Middle frontal gyrus (tissue), 1 donor: ENCODE measurements around the gene BAG1.

Experiments
- DNase-seq: peaks from one replicate; pipeline ENCODE4 v3.0.0-alpha.2; 2015; ENCODE audit warnings: low spot score; ENCODE audit errors: extremely low spot score

The BAG1 gene

GRCh38 chr9:33244137-33244784 is 20.2 kb downstream of the BAG1 start:
- DNase-seq = no peak

DNA sequence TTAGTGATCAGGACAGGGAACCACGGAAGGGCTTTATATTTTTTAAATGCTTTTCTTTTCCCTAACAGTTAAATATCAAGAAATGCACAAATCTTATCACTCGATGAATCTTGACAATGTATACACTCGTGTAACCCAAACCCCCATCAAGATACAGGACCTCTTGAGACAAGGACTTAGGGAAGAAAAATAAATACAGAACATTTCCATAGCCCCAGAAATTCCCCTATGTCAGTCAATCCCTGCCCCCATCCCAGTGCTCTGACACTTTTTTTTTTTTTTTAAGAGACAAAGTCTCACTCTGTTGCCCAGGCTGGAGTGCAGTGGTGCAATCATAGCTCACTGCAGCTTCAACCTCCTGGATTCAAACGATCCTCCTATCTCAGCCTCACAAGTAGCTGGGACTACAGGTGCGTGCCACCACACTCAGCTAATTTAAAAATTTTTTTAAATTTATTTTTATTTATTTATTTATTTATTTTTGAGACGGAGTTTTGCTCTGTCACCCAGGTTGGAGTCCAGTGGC is 21.8 kb downstream of the BAG1 start:
- DNase-seq = no peak

GRCh38 chr9:33241298-33241697 is 23.2 kb downstream of the BAG1 start:
- no peak for DNase-seq

GRCh38 chr9:33239921-33240320 is 24.6 kb downstream of the BAG1 start, which contains the start of gene SPINK4:
Gene SPINK4 (plus strand): TSS chr9:33240167. CDS start chr9:33240209, 42 bp downstream.
- no peak for DNase-seq

DNA sequence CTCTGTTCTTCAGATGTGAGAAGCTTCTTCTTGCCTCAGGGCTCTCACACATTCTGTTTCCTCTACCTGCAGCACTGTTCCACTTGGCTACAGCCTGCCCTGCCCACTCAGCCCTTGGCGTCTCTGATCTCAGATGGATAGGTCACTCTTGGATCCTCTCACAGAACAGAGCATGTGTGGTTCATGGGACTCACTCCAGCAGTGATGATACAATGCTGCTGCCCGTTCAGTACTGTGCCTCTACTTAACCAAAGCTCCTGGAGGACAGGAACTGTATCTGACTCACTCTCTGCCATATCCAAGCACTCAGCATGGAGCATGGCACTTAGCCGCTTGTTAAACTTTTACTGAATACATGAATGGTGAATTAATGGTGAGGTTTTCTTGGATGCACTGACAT is 27.9 kb downstream of the BAG1 start:
- no peak for DNase-seq

DNA sequence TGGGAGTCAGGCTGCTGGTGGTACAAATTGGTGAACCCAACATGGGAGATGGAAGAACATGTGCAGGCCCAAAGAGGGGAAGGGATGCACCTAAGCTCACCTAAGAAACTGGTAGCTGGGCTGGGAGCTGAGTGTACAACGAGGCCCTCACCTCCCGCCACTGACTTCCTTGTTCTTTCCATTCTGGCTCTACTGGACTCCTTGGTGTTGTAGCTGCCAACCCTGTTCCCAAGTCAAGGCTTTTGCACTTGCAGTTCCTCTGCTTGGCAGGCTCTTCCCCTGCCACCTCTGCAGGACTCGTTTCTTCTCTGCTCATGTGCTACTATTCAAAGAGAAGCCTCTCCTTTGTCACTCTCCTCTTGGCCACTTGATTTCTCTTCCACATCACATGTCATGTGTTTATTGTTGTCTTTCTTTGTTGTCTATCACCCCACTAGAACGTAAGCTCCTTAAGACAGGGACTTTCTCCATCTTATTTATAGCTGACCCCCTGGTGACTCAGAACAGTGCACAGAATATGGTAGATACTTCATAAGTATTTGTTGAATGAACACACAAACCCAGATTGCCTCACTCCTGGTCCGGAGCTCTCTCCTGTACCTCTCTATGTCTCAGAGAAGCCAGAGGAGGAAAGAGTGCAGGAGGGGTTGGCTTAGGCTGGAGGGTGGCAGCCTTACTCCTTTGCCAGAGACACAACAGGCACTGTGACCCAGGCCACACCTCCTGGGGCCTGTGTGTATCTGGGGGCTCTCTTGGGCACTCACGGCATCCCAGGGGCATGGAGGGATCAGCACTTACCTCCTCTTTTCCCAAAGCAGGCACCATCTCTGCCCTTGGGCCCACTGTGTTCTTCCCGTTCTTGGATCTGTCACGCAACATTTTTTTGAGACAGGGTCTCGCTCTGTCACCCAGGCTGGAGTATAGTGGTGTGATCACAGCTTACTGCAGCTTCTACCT is 29.7 kb downstream of the BAG1 start:
- no peak for DNase-seq

DNA sequence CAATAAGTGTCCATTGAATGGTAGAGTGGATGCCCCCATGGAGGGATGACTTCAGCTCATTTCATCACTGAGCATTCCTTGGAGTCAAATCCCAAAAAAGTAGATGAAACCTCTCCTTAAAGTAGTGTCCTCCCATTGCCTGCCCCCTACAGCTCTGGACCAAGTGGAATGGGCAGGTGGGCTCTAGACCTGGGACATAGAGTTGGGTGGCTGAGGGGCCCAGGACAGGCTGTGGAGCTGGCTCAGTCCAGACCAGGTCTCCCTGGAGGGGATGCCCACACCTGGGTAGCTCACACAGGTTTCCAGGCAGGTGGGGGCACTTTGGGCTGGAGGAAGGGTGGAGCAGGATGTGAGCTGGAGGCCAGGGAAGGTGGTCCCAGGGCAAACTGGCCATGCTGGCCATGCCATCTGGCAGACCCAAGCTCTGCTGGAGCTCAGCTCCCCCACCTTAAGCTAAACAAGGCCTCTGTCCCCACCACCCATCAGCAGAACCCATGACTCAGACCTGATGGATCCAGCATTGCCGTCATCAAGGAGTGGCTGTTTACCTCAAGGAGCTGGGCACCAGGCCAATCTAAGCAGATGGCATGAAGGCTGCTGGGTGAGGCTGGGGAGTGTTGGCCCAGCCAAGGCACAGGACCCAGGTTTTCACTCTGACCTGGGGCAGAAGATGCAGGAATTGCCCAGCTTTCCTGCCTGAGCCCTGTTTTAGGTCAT is 30.7 kb downstream of the BAG1 start:
- no peak for DNase-seq

- DNase-seq = no peak
These were observed 31.7 kb downstream of the BAG1 start for GRCh38 chr9:33232815-33233214.

DNA sequence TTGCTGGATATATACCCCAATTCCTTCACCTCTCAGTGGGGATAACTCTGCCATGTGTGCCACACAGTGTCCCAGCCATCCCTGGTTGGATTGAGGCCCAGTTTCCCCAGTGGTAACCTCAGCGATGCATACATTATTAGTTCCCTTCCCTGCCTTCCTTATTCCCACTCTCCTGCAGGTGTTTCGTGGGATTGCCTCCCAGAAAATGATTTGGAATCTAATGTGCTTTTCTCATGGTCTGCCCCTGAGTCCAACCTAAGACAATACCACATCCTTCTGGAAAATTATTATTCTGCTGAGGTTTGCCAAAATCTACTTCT is 32.9 kb downstream of the BAG1 start:
- DNase-seq = no peak

- DNase-seq = no peak
These were observed 33.5 kb downstream of the BAG1 start for GRCh38 chr9:33230756-33231622.

GRCh38 chr9:33229359-33230114 is 35.0 kb downstream of the BAG1 start:
- DNase-seq = no peak

DNA sequence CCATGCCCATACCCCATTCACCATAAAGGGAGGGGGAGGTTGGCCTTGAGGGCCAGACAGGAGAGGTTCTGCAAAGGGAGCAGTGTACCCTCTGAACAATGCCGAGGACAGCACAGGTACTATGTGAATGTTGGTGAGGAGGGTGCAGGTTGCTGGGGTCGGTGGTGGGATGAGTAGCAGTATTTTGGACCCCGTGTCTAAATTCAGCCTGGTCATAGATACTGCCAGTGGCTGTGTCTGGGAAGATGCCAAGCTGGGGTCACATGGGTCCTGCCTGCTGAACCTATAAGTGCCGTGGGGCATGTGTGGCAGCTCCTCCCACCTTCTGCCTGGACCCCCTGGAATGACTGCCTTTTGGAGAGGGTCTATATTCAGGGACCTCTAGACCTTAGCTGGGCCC is 35.9 kb downstream of the BAG1 start:
- DNase-seq = no peak

DNA sequence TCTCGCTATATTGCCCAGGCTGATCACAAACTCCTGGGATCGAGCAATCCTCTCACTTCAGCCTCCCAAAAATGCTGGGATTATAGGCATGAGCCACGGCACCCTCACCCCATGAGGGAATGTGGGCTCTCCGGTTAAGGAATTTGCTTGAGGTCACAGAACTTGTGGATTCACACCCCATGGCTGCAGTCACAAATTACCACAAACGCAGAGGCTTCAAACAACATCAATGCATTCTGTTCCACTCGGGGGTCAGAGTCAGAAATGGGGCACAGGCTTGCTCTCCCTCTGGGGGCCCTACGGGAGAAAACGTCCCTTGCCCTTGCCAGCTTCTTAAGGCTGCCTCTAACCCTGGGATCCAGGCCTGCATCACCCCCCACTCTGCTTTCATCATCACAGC is 36.8 kb downstream of the BAG1 start:
- no peak for DNase-seq

DNA sequence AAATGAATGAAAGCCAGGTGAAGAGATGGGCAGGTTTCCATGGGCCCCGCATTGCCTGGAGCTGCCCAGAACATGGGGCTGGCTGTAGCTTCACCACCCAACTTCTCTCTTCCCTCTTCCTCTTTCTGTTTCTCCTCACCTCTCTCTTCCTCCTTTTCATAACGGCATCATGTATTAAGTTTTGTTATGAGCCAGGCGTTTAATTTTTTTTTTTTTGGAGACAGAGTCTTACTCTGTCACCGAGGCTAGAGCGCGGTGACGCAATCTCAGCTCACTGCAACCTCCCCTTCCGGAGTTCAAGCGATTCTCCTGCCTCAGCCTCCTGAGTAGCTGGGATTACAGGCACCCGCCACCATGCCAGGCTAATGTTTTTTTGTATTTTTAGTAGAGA is 37.5 kb downstream of the BAG1 start:
- DNase-seq = no peak

DNA sequence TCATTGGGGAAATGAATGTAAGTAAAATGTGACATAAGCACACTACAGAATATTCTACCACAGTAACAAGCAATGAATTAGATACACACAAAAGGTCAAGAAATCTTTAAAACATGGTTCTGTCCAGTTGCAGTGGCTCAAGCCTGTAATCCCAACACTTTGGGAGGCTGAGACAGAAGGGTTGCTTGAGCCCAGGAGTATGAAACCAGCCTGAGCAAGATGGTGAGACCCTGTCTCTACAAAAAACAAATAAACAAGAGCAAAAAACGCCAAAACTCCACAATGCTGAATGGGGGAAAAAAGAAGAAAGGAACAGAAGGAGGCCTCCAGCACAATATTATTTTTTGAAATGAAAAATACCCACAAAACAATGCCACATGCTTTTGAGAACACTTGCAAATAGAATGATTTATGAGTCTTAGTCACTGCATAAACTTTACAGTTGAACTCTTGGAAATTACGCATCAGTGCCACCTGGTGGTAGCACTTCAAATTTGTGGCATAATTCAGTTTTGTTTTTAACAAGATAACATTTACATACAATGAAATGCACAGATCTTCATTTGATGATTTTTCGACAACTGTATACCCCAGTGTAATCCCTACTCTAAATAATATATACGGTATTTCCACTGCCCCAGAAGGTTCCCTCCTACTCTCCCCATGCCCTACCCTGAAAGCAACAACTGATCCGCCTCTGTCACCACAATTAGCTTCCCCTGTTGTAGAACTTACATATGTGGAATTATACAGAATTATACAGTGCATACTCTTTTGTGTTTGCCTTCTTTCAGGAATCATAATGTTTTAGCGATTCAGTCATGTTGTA is 39.0 kb downstream of the BAG1 start:
- peak; percentile 78 for DNase-seq

- DNase-seq = no peak
These were observed 40.8 kb downstream of the BAG1 start for GRCh38 chr9:33223696-33224095.

DNA sequence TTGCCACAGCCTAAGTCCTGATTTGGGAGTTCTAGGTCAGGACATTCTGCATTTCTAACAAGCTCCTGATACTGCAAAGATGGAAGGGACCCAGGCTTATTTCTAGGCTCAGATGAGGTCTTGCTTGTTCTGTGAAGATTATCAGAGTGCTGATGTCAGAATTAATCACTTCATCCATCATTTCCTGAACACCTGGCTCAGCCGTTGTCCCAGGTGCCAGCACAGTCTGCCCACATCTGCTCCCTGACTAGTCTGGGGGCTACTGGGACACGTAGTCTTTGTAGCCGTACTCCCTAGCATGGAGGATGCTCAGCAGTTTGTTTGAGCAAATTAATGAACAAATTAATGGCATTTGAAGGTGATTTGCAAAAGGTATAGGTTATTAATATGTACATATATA is 42.5 kb downstream of the BAG1 start:
- DNase-seq = no peak

GRCh38 chr9:33221568-33221884 is 43.0 kb downstream of the BAG1 start:
- DNase-seq = no peak
